GM23248 (cell line): ENCODE data around the gene CALY.

Experiments
- EZH2 ChIP-seq: fragments of 200-600 bp; sonication (generic); IDR thresholded peaks from 2 replicates; pipeline ENCODE4 v1.6.1; 2018; ENCODE audit warnings: antibody characterized with exemption, mild to moderate bottlenecking; ENCODE audit not compliant: insufficient read depth, poor library complexity, severe bottlenecking
- EZH2phosphoT487 ChIP-seq: fragments of 200-600 bp; sonication (generic); IDR thresholded peaks from 2 replicates; pipeline ENCODE4 v1.6.1; 2018; ENCODE audit warnings: antibody characterized with exemption, moderate library complexity, mild to moderate bottlenecking, low read depth; ENCODE audit not compliant: insufficient read depth

GRCh38 chr10:133276435-133277201, 60.1 kb downstream of the CALY start, which contains the start of gene ADAM8:
- TF ChIP-seq EZH2 (peak; percentile 43), EZH2phosphoT487 (no peak)
